Measurements from ENCODE around the gene OXSR1.

DNA sequence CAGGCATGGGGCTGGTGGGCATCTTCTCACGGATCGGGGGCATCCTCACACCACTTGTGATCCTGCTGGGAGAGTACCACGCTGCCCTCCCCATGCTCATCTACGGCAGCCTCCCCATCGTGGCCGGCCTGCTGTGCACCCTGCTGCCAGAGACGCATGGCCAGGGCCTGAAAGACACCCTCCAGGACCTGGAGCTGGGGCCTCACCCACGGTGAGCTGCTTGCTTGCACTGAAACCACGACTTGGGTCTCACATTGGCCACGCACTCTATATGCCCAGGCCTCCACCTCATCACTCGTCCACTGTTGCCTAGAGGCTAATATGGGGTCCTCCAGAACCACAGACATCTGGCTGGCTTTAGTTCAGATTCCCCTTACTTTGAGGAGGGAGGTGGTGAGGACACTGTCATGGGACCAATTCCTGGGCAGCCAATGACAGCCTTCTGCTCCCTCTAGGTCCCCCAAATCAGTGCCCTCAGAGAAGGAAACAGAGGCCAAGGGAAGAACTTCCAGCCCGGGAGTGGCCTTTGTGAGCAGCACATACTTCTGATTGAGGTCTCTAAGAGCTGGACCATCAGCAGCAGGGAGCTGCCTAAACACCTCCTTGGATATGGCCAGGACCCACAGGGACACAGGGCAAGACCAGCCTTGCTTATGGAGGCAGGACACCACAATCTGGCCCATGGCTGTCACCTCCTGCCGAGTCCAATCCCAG, 111.7 kb downstream of the OXSR1 start:
- TF ChIP-seq, protein P1, sequence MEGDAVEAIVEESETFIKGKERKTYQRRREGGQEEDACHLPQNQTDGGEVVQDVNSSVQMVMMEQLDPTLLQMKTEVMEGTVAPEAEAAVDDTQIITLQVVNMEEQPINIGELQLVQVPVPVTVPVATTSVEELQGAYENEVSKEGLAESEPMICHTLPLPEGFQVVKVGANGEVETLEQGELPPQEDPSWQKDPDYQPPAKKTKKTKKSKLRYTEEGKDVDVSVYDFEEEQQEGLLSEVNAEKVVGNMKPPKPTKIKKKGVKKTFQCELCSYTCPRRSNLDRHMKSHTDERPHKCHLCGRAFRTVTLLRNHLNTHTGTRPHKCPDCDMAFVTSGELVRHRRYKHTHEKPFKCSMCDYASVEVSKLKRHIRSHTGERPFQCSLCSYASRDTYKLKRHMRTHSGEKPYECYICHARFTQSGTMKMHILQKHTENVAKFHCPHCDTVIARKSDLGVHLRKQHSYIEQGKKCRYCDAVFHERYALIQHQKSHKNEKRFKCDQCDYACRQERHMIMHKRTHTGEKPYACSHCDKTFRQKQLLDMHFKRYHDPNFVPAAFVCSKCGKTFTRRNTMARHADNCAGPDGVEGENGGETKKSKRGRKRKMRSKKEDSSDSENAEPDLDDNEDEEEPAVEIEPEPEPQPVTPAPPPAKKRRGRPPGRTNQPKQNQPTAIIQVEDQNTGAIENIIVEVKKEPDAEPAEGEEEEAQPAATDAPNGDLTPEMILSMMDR (IDR thresholded peaks at IDR 0.05), result no peak
- no peak for TF ChIP-seq POLR2A (IDR thresholded peaks at IDR 0.05)

Data from Peyer's patch (tissue), 4 donors.